ENCODE measurements around the gene SLC25A11.

The SLC25A11 gene

DNA sequence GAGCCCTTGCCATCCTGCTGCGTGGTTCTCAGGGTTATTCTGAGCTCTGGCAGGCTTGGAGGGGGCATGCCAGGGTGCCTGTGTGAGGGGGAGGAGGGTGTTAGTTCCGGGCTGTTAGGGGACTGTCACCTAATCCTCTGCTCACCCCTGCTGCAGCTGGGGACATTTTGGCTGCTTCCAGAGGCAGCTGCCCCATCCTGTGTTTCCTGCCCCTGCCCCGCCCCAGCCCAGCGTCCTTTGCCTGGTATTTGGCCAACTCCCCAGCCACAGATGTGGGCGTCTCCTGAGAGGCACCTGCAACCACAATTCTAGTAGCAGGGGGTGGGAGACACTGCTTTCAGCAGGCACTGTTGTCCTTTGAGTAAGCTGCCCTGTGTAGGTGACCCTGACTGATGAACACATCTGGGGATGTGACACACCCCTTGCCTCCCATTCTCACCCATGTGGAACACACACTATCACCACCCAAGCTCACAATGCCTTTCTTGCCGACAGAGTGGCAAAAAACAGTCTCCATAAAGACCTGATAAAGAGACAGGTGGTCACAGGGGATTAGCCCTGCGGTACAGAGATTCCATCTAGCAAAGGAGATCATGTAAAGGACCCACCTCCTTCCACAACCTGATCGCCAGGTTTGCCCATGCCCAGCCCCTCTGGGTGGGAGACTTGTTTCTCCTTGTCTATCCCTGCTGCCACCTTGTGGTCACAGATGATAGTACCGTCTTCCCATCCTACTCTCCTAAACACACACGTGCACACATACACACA is 36.6 kb downstream of the SLC25A11 start, which contains the start of gene CHRNE:
TSS of gene CHRNE (minus strand) at position 48 of the 768 bp plus-strand sequence. CDS start at position 13, 35 bp downstream.
- TF ChIP-seq, protein P1, sequence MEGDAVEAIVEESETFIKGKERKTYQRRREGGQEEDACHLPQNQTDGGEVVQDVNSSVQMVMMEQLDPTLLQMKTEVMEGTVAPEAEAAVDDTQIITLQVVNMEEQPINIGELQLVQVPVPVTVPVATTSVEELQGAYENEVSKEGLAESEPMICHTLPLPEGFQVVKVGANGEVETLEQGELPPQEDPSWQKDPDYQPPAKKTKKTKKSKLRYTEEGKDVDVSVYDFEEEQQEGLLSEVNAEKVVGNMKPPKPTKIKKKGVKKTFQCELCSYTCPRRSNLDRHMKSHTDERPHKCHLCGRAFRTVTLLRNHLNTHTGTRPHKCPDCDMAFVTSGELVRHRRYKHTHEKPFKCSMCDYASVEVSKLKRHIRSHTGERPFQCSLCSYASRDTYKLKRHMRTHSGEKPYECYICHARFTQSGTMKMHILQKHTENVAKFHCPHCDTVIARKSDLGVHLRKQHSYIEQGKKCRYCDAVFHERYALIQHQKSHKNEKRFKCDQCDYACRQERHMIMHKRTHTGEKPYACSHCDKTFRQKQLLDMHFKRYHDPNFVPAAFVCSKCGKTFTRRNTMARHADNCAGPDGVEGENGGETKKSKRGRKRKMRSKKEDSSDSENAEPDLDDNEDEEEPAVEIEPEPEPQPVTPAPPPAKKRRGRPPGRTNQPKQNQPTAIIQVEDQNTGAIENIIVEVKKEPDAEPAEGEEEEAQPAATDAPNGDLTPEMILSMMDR (IDR thresholded peaks at IDR 0.05; ENCODE audit: low read depth, low read length), result peak; percentile 81
- DNase-seq (ENCODE audit: low read depth, low spot score), result peak; percentile 76
- H3K4me3 ChIP-seq (ENCODE audit: low read depth, low read length), result no peak within 1 kb of the TSS
- in situ Hi-C loops (cut with HindIII; ENCODE audit: low sequenced_read_pairs), result no loop called here

DNA sequence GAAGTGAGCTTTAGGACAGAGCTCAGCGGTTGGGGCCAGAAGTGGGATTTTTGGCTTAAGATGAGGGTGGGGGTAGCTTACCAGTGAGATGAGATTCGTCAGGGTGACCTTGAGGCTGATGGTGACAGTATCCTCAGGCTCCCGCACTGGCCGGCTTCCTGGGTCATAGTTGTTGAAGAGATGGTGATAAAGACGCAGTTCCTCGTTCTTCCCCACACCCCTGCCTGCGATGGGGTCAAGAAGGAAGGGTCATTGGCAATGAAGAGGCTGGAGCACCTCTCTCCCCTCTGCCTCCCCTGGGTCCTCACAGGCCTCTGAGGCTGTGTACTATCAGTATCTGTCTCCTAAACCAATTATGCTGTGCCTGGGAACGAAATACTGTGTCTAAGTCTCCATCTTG is 37.3 kb downstream of the SLC25A11 start:
- no peak overlapping the region for H3K4me3 ChIP-seq (ENCODE audit: low read depth, low read length)
- TF ChIP-seq, protein P1 (IDR thresholded peaks at IDR 0.05; ENCODE audit: low read depth, low read length), result no peak
- no peak for DNase-seq (ENCODE audit: low read depth, low spot score)
- in situ Hi-C loops (cut with HindIII; ENCODE audit: low sequenced_read_pairs), result no loop called here

DNA sequence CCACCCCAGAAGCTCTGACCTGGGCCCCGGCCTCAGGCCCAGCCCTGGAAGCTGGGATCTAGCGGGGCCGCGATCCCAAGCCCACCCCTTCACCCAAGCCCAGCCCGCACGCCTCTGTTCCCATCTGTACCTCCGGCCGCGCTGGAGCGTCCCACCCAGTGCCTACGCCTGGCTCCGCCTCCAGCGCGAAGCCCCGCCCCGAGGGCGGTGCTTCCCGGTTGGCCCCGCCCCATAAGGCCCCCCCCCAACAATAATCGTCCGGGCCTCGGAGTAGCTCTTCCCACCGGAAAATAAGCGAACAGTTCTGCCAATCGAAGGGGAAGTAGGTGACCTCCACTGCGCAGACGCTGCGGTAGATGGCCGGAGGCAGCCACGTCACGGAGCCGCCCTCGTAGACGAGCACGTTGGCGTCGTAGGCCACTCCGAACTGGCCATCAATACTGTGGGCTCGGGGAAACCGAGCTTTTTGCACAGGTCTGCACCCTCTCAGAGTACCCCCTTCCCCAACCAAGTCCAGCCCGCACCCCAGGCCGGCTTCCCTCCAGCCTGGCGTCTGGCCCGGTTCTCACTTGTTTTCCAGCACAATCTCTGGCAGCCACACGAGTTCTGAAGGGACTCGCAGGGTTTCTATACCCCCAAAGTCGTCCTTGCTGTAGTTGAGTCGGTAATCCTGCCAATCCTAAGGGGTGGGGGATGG is 38.0 kb downstream of the SLC25A11 start:
- H3K4me3 ChIP-seq (ENCODE audit: low read depth, low read length), result no peak overlapping the region
- TF ChIP-seq, protein P1 (IDR thresholded peaks at IDR 0.05; ENCODE audit: low read depth, low read length), result no peak
- DNase-seq (ENCODE audit: low read depth, low spot score), result no peak
- in situ Hi-C loops (cut with HindIII; ENCODE audit: low sequenced_read_pairs), result no loop called here

DNA sequence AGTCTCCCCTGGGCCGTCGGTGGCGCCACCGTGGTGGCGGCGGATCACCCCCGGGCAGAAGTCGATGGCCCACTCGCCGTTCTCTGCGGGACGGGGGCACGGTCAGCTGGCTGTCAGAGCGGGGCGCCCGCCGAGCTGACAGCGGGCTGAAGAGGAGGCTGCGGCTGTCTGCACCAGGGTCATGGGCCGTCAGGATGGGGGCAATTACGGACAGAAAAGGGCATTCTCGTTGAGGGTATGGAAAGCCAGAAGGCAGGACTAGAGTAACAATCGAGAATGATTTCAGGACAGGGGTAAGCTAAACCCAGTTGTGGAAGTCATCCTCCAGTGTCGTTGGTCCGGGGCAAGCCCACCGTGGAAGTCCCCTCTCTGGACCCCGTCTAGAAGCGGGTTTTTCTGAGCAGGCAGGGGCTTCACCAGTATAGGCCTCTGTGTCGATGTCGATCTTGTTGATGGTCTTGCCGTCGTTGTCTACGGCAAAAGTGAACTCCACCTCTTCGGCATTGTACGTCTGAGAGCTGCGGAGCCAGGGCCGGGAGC is 38.7 kb downstream of the SLC25A11 start:
- no peak overlapping the region for H3K4me3 ChIP-seq (ENCODE audit: low read depth, low read length)
- in situ Hi-C loops (cut with HindIII; ENCODE audit: low sequenced_read_pairs), result no loop called here
- TF ChIP-seq, protein P1 (IDR thresholded peaks at IDR 0.05; ENCODE audit: low read depth, low read length), result no peak
- DNase-seq (ENCODE audit: low read depth, low spot score), result no peak

DNA sequence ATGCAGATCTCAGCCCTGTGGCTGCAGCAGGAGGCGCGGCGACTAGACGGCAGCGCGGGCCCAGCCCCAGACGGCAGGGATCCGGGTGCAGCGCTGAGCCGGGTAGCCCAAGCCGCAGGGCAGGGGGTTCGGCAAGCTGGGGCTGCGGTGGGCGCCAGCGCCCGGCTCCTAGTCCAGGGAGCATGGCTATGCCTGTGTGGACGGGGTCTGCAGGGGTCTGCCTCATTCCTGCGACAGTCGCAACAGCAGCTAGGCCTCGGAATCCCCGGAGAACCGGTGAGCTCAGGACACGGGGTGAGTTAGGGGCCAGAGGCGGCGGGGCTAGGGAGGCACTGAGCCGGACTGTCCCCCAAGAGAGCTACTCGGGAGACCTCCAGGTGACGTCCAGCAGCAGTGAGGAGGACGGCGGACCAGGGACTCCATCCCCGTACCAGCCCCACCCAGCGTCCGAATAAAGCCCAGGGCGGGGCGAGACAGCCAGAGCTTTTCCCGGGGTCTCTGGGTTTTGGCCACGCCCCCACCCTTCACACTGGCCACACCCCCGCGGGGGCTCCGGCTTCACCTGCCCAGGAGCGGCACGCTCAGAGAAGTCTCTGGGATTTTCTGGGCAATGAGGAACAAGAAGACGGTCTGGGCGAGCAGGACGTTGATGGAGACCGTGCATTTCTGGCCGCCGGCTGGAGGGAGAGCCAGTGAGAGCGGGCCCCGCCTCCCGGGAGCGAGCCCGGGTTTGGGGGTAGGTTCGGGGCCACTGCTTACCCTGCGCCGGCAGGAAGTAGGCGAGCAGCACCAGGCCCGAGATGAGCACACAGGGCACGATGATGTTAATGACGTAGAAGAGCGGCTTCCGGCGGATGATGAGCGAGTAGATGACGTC is 39.4 kb downstream of the SLC25A11 start:
- TF ChIP-seq, protein P1 (IDR thresholded peaks at IDR 0.05; ENCODE audit: low read depth, low read length), result no peak
- peak overlapping the region; percentile 36 for H3K4me3 ChIP-seq (ENCODE audit: low read depth, low read length)
- in situ Hi-C loops (cut with HindIII; ENCODE audit: low sequenced_read_pairs), result no loop called here
- DNase-seq (ENCODE audit: low read depth, low spot score), result no peak

Measured in astrocyte of the spinal cord (primary cell).